GM19239 (cell line): ENCODE results near the gene BAHCC1.

ENCODE experiments used
- DNase-seq: peaks from one replicate; pipeline ENCODE4 v3.0.0; 2011; ENCODE audit warnings: low spot score; ENCODE audit not compliant: insufficient read length
- FAIRE-seq: peaks from 2 replicates; lab custom pipeline; 2011; peaks lifted over from hg19 to GRCh38; lab: Jason Lieb, UNC

Gene BAHCC1

DNA sequence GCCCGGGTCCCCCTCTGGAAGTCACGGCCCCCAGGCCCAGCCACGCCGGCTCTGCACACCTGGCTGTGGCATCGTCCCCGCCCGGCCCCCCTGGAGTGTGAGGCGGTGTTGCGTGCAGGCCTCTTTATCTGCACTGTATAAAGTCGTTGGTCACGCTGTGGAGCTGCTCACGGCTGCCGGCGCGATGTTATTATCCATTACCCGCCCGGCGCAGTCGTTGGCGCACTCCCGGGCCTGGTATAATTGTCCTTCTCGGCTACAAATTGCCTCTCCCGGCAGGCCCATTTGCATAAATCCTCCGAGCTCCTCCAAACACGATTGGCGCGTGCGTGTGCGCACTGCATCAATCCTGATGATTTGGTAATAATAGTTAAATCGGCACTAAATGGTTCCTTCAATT, 57.8 kb downstream of the BAHCC1 start:
- DNase-seq, result no peak
- FAIRE-seq, result no peak

DNA sequence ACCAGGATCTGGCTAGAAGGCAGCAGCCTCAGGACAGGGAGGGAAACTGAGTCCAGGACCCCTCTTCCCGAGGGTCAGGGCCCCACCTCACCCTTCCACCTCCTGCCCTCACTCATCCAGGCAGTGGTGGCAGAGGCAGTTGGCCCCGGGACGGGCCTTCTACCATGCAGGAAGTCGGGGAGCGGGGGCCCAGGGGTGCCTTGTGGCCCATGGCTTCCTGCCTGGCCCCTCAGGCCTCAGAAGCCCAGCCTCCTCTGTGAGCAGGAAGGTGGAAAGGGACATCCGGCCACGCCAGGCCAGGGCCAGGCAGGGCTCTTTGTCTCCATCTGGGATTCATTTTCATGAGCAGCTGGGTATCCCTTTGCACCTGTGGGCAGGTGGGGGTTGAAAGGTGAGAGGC, 58.5 kb downstream of the BAHCC1 start:
- FAIRE-seq (no peak), DNase-seq (peak; percentile 72)

DNA sequence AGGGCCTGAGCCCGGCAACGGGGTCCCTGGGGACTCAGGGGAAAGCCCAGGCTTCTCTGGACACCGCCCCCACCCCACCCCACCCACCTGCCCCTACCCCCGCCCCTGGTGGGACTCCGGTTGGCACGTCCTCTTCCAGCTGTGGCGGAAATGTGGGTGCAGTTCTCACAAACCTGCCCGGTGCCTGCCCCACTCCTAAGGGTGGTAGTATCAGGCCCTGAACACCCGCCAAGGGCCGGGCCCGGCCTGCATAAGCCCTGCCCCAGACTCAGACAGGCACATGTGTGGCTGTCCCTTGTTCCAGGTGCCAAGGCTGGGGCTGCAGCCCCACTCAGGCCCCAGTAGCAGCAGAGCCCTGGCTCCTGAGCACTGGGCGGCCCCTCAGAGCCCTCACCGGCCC, 59.2 kb downstream of the BAHCC1 start:
- no peak for FAIRE-seq

DNA sequence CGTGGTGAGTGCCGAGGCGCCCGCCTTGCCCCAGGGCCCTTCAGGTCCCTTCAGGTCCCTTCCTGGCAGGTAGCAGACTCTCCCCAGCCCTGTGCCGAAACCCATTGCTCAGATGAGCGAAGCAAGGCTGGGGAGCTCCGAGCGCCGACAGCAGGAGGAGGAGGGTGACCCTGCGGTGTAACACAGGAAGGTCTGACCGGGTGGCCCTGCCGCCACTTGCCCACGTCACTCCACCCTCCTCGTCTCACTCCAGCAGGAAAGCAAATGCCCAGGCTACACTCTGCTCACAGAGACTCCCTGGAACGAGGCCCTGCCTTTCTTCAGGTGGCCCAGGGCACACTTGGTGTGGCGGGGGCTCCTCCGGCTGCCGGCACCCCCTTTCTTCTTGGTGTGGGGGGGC, 60.1 kb downstream of the BAHCC1 start:
- FAIRE-seq, result no peak

More for the DNA sequence above, 59.2 kb downstream of the BAHCC1 start:
- DNase-seq, result no peak

DNA sequence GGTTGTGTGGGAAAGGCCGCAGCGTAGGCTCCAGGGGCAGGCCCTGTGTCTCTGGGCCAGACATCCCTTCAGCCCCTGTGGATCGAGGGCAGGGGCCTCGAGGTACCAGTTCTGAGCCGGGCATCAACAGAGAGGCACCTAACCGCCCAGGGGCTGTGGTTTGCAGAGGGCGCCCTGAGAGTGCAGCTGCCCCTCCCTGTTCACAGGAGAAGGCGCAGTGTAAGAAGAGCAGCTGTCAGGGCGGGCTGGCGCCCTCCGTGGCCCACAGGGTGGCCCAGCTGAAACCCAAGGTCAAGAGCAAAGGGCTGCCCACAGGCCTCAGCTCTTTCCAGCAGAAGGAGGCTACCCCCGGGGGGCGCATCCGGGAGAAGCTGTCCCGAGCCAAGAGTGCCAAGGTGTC, 60.8 kb downstream of the BAHCC1 start:
- FAIRE-seq (no peak), DNase-seq (no peak)

More for the DNA sequence above, 60.1 kb downstream of the BAHCC1 start:
- no peak for DNase-seq

DNA sequence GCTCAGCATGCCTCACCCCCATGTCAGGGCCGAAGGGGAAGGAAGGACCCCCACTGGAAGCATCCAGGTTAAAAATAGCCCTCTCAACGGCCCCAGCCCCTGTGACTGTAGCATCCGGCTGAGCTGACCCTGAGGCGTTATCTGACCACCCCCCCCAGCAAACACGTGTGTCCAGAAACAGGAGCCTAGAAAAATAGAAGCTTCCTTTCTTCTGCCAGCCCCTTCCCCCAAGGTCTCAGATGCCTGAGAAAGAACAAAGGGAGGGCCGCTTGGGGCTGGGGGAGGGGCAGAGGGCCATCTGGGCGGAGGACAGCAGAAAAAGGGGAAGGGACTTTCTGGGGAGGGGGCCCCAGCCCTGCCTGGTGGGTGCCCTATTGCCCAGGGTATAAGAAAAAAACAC, 61.5 kb downstream of the BAHCC1 start:
- FAIRE-seq (no peak), DNase-seq (no peak)

DNA sequence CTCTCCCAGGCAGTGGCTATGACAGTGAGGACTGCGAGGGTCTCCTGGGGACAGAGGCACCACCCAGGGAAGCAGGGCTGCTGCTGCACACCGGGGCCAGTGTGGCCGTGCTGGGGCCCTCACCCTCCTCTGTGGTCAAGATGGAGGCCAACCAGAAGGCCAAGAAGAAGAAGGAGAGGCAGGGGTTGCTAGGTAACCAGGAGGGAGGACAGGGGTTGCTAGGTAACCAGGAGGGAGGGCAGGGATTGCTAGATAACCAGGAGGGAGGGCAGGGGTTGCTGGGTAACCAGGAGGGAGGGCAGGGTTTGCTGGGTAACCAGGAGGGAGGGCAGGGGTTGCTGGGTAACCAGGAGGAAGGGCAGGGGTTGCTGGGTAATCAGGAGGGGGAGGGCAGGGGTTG, 62.1 kb downstream of the BAHCC1 start:
- FAIRE-seq (no peak), DNase-seq (no peak)

DNA sequence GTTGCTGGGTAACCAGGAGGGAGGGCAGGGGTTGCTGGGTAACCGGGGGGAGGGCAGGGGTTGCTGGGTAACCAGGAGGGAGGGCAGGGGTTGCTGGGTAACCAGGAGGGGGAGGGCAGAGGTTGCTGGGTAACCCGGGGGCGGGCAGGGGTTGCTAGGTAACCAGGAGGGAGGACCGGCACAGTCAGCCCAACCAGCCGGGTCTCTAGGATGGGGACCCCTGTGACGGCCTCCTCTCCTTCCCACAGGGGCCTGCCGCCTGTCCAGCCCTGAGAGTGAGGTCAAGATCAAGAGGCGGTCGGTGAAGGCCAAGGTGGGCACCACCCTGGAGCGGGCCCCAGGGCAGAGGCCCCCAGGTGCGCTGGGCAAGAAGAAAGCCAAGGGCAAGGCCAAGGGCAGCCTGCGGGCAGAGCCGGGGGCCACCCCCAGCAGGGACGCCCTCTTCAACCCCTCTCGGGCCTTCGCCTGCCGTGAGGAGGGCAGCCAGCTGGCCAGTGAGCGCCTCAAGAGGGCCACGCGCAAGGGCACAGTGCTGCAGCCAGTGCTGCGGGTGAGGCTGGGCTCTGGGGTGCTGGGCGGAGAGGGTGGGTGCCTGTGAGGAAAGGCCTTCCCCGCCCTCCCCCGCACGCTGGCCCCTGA, 62.8 kb downstream of the BAHCC1 start:
- DNase-seq (no peak), FAIRE-seq (no peak)

DNA sequence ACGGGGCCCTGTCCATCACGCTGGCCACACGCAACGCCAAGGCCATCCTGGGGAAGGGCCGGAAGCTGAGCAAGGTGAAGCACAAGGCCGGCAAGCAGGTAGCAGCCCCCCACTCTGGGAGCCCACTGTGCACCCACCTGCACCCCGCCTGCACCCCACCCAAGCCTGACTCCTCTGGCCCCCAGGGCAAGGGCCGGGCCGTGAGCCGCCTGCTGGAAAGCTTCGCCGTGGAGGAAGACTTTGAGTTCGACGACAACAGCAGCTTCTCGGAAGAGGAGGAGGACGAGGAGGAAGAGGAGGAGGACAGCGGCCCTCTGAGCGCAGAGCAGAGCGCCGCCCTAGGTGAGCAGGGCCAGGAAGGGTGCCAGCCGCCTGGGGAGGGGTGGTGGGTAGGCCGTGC, 63.4 kb downstream of the BAHCC1 start:
- DNase-seq, result no peak
- no peak for FAIRE-seq

DNA sequence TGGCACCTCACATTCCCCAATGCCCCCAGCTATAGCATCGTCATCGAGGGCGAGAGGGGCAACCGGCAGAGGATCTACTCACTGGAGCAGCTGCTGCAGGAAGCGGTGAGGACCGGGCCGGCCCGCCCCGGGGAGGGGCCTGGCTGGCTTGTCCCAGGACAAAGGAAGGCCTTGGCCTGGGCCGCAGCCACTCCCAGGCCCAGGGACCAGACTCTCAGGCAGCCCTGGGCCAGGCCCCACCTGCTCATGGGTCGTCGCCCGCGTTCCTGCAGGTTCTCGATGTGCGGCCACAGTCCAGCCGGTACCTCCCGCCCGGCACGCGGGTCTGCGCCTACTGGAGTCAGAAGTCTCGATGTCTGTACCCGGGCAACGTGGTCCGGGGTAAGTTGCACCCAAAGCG, 64.0 kb downstream of the BAHCC1 start:
- FAIRE-seq, result no peak
- DNase-seq, result no peak

DNA sequence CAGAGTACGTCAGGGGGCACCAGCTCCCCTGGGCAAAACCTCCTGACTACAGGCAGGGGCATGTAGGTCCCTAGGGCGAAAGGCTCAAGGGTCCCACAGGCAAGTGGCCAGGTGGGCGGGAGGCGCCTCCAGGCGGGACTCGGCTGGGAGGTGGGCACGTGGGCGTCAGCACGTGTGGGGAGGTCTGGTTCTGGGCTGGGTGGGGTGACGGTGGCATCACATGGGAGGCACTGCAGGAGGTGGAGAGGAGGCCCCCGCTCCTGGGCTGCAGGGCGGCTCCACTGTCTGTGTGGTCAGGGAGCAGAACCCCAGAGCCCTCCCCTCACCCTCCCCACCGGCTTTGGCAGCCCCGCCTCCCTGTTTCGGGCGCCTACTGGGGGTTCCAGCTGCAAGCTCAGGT, 64.6 kb downstream of the BAHCC1 start:
- no peak for DNase-seq
- FAIRE-seq, result no peak

DNA sequence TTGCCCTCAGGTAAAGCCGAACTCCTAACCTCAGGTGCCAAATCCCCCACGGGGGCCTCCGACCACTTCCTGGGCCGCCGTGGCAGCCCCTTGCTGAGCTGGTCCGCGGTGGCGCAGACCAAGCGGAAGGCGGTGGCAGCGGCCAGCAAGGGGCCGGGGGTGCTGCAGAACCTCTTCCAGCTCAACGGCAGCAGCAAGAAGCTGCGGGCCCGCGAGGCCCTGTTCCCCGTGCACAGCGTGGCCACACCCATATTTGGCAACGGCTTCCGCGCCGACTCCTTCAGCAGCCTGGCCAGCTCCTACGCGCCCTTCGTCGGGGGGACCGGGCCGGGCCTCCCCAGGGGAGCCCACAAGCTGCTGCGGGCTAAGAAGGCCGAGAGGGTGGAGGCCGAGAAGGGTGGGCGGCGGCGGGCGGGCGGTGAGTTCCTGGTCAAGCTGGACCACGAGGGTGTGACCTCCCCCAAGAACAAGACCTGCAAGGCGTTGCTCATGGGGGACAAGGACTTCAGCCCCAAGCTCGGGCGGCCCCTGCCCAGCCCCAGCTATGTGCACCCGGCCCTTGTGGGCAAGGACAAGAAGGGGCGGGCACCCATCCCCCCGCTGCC, 65.7 kb downstream of the BAHCC1 start:
- no peak for DNase-seq

DNA sequence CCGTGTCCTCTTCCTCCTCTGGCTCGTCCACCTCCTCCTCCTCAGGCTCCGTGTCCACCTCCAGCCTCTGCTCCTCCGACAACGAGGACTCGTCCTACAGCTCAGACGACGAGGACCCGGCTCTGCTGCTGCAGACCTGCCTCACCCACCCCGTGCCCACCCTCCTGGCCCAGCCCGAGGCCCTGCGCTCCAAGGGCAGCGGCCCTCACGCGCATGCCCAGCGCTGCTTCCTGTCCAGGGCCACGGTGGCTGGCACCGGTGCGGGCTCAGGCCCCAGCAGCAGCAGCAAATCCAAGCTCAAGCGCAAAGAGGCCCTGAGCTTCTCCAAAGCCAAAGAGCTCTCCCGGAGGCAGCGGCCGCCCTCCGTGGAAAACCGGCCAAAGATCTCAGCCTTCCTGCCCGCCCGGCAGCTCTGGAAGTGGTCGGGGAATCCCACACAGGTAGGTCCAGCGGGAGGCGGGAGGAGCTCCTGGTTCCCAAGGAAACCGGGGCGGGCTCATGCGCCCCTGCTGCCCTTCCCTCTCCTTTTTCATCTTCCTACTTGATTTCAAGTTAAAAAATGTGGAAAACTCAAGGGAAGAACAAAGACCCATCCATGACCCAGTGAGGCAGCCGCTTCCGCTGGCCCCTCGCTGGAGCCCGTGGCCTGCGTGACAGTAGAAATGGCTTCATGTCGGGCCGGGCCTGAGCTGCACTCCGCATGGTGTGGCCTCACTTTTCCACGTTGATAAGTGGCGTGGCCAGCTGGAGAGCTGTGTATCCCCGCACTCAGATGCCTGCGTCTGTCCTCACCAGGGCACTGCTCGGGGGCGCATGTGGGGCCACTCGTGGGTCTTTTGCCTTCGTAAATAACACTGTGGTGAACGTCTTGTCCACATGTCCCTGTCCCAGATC, 66.6 kb downstream of the BAHCC1 start:
- DNase-seq (no peak), FAIRE-seq (no peak)

More for the DNA sequence above, 65.7 kb downstream of the BAHCC1 start:
- FAIRE-seq, result no peak

DNA sequence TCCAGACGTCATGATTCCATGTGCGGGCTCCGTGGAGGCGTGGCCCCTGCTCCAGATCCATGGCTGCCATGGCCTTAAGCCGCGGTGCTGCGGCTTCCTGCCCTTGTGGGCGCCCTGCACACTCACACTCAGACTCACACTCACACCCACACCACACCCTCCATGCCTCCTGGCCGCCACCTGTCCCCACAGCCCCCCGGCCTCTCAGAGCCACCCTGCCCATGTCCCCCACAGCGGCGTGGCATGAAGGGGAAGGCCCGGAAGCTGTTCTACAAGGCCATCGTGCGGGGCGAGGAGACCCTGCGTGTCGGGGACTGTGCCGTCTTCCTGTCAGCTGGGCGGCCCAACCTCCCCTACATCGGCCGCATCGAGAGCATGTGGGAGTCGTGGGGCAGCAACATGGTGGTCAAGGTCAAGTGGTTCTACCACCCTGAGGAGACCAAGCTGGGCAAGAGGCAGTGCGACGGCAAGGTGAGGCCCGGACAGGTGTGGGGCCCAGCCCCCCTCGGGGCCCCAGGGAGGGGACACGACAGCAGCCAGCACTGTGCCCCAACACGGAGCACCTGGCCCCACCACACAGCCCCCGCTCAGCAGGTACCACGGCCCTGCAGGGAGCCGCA, 67.4 kb downstream of the BAHCC1 start:
- FAIRE-seq, result no peak

DNA sequence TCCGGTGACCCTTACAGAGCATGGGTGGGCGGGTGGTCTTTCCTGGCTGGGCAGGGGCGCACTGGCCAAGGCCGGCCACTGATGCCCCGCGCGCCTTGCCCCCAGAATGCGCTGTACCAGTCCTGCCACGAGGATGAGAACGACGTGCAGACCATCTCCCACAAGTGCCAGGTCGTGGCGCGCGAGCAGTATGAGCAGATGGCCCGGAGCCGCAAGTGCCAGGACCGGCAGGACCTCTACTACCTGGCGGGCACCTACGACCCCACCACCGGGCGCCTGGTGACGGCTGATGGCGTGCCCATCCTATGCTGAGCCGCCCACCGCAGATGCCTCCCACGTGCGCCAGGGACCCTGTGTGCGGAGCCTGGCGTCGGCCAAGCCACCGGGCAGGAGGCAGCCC, 68.2 kb downstream of the BAHCC1 start:
- DNase-seq (no peak), FAIRE-seq (no peak)

More for the DNA sequence above, 67.4 kb downstream of the BAHCC1 start:
- DNase-seq, result no peak

DNA sequence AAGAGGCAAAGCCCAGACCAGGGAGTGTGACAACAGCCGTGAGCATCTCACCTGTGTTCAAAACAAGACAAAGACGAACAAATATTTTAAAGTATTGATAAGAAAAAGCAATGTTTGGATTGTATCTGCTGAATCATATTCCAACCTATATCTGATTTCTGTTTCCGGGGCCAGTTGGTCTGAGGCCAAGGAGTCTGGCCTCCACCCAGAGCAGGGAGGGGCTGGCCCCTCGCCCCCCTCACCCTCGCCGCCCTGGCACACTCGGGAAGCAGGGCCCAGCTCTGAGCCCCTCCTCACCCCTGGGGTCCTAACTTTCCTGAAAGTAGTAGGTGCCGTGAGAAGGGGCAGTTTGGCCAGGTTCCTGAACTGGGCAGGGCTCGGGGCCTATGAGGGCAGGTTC, 69.3 kb downstream of the BAHCC1 start:
- DNase-seq (no peak), FAIRE-seq (no peak)

DNA sequence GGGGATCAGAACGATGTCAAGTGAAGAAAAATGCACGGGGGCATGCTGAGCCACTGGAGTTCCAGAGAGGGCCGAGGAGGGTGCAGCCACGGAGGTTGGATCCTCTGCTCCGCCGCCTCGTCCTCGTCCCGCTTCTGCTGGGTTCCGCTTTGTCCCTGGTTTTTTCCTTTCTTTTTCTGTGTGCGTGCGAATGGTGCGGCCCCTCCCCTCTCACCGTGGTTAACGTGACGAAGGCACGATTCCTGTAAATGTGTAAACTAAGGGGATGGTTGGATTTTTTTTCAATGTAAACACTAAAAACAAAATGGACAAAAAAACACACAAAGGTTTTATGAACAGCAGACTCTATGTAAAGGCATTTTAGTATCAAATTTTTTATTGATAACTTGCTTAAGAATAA, 70.7 kb downstream of the BAHCC1 start:
- no peak for DNase-seq
- FAIRE-seq, result no peak

DNA sequence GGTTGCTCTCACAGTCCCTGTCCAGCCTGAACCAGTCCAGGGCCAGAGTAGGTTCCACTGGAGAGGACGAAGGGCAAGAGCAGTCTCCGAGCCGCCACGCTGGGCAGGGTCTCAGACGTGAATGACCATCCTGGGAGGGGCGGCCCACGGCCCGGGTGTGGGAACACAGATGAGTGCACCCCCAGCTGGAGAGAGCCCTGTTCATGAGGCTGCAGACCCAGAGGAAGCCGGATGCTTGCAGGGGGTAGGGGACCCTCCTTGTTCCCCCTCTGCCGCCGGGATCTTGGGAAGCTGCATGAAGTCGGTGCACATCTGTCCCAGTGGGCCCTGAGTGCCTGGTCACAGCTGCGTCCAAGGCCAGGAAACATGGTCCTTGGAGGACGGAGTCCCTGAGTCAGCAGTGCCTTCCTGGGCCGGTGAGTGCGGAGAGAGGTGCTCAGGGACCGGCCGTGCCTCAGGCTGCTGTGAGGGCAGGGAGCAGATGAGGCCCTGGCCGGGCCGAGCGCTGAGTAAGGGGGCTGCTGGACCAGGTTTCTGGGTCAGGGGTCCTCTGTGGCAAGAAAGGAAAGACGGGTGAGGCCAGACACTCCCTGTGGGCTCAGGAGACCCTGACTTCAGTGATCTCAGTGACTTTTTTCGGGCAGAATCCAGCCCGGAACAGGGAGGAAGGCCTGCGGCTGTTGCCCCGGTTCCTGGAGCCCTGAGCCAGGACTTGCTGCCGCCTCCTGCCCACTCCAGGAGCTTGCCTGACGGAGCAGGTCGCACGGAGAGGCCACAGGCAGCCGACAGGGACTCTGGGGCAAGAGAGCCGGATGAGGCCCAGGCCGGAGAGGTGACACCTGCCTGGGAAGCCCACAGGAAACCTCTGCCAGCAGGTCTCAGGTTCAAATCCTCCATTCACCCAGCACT, 71.6 kb downstream of the BAHCC1 start:
- FAIRE-seq, result no peak
- no peak for DNase-seq

DNA sequence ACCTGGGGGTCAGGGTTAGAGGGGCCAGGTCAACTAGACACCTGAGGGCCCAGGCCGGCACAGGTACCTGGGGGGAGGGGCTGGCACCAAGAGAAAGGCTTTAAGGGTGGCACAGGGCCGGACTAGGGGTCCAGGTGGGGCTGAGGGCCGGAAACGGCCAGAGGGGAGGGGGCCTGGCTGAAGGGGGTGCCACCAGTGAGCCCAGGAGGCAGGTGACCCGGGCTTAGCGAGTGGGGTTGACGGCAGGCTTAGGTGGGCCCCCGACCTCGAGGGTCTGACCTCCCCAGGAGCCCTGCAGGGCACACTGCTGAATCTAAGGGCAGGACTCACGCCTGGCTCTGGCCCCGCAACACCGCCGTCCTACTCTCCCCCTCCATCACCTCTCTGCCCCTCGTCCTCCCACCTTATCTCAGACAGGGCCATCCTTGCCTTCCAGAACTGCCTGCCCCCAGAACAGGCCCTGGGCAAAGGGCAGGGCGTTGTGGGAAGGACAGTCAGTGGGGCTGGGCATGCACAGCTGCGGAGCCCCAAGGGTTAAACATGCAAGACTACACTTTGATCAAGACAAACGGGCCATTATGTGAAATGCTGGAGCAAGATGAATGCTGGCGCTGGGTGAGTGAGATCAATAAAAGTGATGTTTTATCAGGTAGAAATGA, 73.0 kb downstream of the BAHCC1 start:
- FAIRE-seq (no peak), DNase-seq (no peak)
